Activated T-helper 1 cell treated with Interleukin-2 at 50 U/mL for 16 hours (primary cell): ENCODE measurements around the gene SMIM11.
"Not testable (repeated sequence)": the region's sequence is repeated elsewhere in the genome, so short reads cannot be mapped to it uniquely, and the experiment has no call there.

Source experiments
- DNase-seq: peaks from one replicate; pipeline ENCODE4 v3.0.0-alpha.2; 2020; ENCODE audit warnings: low read depth

SMIM11 gene

GRCh38 chr21:34423805-34424204 is 48.5 kb downstream of the SMIM11 start, which contains the start of gene SMIM34:
Gene SMIM34 (minus strand): TSS chr21:34423951. CDS start chr21:34423839, 112 bp downstream.
- not testable (repeated sequence) for DNase-seq

GRCh38 chr21:34427339-34427738 is 52.0 kb downstream of the SMIM11 start:
- not testable (repeated sequence) for DNase-seq

DNA sequence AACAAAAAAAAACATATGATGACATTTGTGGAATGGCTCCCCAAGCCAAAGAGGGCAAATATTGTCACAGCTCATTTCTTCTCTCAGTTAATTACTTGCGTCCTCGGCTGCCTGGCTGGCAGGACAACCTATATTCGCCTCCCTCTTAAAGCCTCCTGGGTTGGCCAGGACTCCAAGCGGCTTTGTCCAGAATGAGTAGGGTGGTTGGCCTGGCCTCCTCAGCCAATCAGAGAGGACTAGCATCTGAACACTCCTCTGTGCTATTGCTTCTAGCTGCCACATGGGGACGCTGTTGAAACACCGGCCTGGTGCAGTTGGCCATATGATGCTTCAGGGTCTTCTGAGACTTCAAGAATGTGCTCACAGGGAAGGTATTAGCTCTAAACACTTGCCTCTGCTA is 53.1 kb downstream of the SMIM11 start:
- not testable (repeated sequence) for DNase-seq

DNA sequence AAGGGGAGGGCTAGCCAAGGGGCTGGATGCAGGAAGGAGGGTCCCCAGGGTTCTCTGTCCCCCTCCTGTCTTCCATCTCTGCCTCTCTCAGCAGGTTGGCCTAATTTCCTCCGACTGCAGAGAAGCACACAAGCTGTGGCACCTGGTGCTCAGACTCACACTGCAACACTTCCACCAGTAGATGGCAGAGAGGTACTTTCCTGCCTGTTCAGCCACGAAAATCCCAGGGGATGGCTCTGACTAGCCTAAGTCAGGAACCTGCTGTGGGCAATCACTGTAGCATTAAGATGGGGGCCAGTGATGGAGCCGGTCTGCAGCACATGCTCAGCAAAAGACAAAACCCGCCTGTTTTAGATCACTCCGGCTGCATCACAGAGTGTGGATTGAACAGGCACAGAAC is 54.4 kb downstream of the SMIM11 start:
- not testable (repeated sequence) for DNase-seq
